Loucy (cell line): ENCODE results near the gene SORCS2.

Experiments
- H2AFZ ChIP-seq: fragments of 200-600 bp; sonication (generic); 2 replicates; pipeline ENCODE4 v1.6.0; 2016; ENCODE audit warnings: antibody characterized with exemption, mild to moderate bottlenecking, low read length, moderate library complexity
- H3F3A ChIP-seq: fragments of 200-600 bp; 2 replicates; pipeline ENCODE4 v1.6.0; 2016; ENCODE audit warnings: antibody characterized with exemption, low read depth, mild to moderate bottlenecking
- H3K27me3 ChIP-seq: fragments of 200-600 bp; sonication (generic); 2 replicates; pipeline ENCODE4 v1.6.1; 2014; ENCODE audit warnings: low read length, mild to moderate bottlenecking; ENCODE audit not compliant: insufficient read depth, poor library complexity, severe bottlenecking
- H3K36me3 ChIP-seq: fragments of 200-600 bp; sonication (generic); 2 replicates; pipeline ENCODE4 v1.6.1; 2016; ENCODE audit warnings: low read length; ENCODE audit not compliant: insufficient read depth
- H3K4me1 ChIP-seq: fragments of 200-600 bp; sonication (generic); 2 replicates; pipeline ENCODE4 v1.5.1; 2014; ENCODE audit warnings: low read length, mild to moderate bottlenecking; ENCODE audit not compliant: insufficient read depth, poor library complexity, severe bottlenecking
- H3K4me2 ChIP-seq: fragments of 200-600 bp; sonication (generic); 2 replicates; pipeline ENCODE4 v1.6.0; 2014; ENCODE audit warnings: antibody characterized with exemption, low read length, low read depth, mild to moderate bottlenecking; ENCODE audit not compliant: poor library complexity, severe bottlenecking
- H3K4me3 ChIP-seq: fragments of 200-600 bp; sonication (generic); 2 replicates; pipeline ENCODE4 v1.5.1; 2014; ENCODE audit warnings: low read length, mild to moderate bottlenecking, mixed read lengths; ENCODE audit not compliant: poor library complexity, severe bottlenecking
- H3K79me2 ChIP-seq: fragments of 200-600 bp; sonication (generic); 2 replicates; pipeline ENCODE4 v1.6.1; 2014; ENCODE audit warnings: low read length; ENCODE audit not compliant: insufficient read depth
- H3K9ac ChIP-seq: fragments of 200-600 bp; sonication (generic); 2 replicates; pipeline ENCODE4 v1.6.0; 2014; ENCODE audit warnings: mild to moderate bottlenecking, low read depth, low read length, moderate library complexity; ENCODE audit not compliant: poor library complexity, severe bottlenecking
- H3K9me2 ChIP-seq: fragments of 200-600 bp; sonication (generic); replicated peaks from 2 replicates; pipeline ENCODE4 v1.6.1; 2016; ENCODE audit warnings: low read depth, low read length, mixed read lengths
- H3K9me3 ChIP-seq: fragments of 200-600 bp; sonication (generic); 2 replicates; pipeline ENCODE4 v1.6.1; 2014; ENCODE audit warnings: mild to moderate bottlenecking, antibody characterized with exemption, low read length, low read depth; ENCODE audit not compliant: insufficient read depth
- H4K20me1 ChIP-seq: fragments of 200-600 bp; sonication (generic); 2 replicates; pipeline ENCODE4 v1.6.0; 2014; ENCODE audit warnings: antibody characterized with exemption, low read length, mild to moderate bottlenecking; ENCODE audit not compliant: insufficient read depth, poor library complexity, severe bottlenecking
- CTCF ChIP-seq: fragments of 200-600 bp; sonication (generic); conservative IDR thresholded peaks from 2 replicates; pipeline ENCODE4 v1.5.1; 2014; ENCODE audit warnings: mild to moderate bottlenecking, antibody characterized with exemption, low read length
- EZH2phosphoT487 ChIP-seq: fragments of 200-600 bp; IDR thresholded peaks from 2 replicates; pipeline ENCODE4 v1.6.1; 2018; ENCODE audit warnings: antibody characterized with exemption, mild to moderate bottlenecking, moderate library complexity, borderline replicate concordance

SORCS2 gene

DNA sequence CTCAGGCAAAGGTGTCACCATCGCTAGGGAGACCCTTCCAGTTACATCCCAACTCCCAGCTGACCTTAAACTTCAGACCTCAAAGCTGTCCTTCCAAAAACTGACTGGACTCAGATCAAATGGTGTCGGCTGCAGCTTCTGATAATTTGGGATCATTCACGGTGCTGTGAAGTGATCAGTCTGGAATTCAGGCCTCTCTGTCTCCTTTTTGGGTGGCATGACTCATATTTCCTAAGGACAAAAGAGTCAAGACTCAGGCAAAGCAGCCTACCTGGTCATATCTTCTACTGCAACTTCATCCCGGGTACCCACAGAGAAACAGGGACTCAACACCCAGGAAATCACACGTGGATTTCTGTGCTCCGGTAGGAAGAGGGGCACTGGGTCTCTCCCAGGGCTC lies 87.6 kb downstream of the SORCS2 start:
- no peak overlapping the region for H2AFZ ChIP-seq
- H3K27me3 ChIP-seq, result no peaks in the 10 kb centered on the region
- H3K4me2 ChIP-seq, result no peak overlapping the region
- no peaks in the 10 kb centered on the region for H3K79me2 ChIP-seq
- no peaks in the 10 kb centered on the region for H3F3A ChIP-seq
- H3K9me2 ChIP-seq, result no peaks in the 10 kb centered on the region
- no peaks in the 10 kb centered on the region for H4K20me1 ChIP-seq
- no peaks in the 10 kb centered on the region for H3K4me1 ChIP-seq
- TF ChIP-seq EZH2phosphoT487, result no peak
- TF ChIP-seq CTCF, result no peak
- peaks cover 6% of the 10 kb centered on the region; the same call in 1 of the 2 replicates for H3K9me3 ChIP-seq
- H3K9ac ChIP-seq, result no peak overlapping the region
- H3K4me3 ChIP-seq, result no peak overlapping the region
- no peaks in the 10 kb centered on the region for H3K36me3 ChIP-seq

GRCh38 chr4:7280926-7281690 lies 88.8 kb downstream of the SORCS2 start:
- H3K36me3 ChIP-seq, result no peaks in the 10 kb centered on the region
- H2AFZ ChIP-seq, result no peak overlapping the region
- no peaks in the 10 kb centered on the region for H3F3A ChIP-seq
- H3K4me3 ChIP-seq, result no peak overlapping the region
- H3K4me2 ChIP-seq, result no peak overlapping the region
- no peaks in the 10 kb centered on the region for H3K9me2 ChIP-seq
- no peaks in the 10 kb centered on the region for H3K4me1 ChIP-seq
- TF ChIP-seq CTCF, result no peak
- TF ChIP-seq EZH2phosphoT487, result no peak
- no peaks in the 10 kb centered on the region for H4K20me1 ChIP-seq
- no peaks in the 10 kb centered on the region for H3K79me2 ChIP-seq
- H3K9me3 ChIP-seq, result peaks cover 3% of the 10 kb centered on the region; the same call in 1 of the 2 replicates
- H3K27me3 ChIP-seq, result no peaks in the 10 kb centered on the region
- no peak overlapping the region for H3K9ac ChIP-seq

DNA sequence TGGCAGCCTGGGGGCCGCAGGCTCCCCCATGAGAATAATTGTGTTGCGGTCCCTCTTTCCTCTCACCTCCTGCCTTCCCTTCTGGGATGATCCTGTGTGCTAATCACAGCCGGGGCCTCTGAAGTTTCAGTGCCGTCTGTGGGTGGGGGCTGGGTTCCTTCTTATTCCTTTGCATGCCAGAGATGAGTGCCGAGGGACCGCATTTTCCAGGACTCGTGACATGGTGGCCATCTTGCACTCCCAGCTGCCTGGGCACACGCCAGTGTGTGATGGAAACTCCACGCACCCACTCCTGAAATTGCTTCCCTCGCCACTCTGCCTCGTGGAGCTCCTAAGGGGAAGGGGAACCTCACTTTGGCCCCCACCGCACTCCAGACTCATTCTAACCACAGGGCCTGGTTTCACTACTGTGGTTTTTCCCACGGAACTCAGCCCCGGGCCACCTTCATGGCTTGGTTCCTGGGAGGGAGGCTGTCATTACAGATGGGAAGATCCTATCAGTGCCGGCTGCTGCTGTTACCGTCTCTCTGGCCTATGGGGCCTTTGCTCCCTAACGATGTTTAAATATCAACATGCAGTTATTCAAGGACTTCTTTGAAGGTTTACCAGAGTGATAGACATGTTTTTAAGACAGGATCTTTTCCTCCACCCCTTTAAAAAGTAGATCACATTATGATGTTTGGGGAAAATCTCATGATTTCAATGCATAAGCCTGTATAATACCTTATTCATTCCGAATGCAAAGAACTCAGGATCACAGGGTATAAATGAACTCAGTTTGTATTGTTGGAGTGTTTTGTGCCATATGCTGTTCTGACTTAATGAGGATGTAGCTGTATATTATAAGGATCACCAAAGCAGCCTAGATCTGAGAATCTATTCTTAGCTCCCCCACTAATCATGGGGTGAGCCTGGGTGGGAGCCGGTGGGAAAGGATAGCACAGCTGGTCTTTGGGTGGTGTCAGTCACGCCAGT lies 89.6 kb downstream of the SORCS2 start:
- Histone ChIP-seq H3K9me3 (peaks cover 11% of the 10 kb centered on the region; the same call in 1 of the 2 replicates), H3K4me3 (no peak overlapping the region), H3K27me3 (no peaks in the 10 kb centered on the region), H3K9me2 (no peaks in the 10 kb centered on the region), H3K79me2 (no peaks in the 10 kb centered on the region), H3K9ac (no peak overlapping the region), H3K4me1 (no peaks in the 10 kb centered on the region), H3K36me3 (no peaks in the 10 kb centered on the region), H3K4me2 (no peak overlapping the region), H3F3A (no peaks in the 10 kb centered on the region), H2AFZ (no peak overlapping the region), H4K20me1 (no peaks in the 10 kb centered on the region)
- TF ChIP-seq EZH2phosphoT487 (no peak), CTCF (no peak)
